Skeletal muscle satellite cell (primary cell): ENCODE results near the gene TPRN.

Source experiments
- H3K27me3 ChIP-seq: 2 replicates; pipeline ENCODE4 v1.7.0; 2013; ENCODE audit warnings: low read length; ENCODE audit not compliant: control insufficient read depth, insufficient read depth
- H3K36me3 ChIP-seq: 2 replicates; pipeline ENCODE4 v1.7.0; 2013; ENCODE audit warnings: mild to moderate bottlenecking, control low read depth, low read length; ENCODE audit not compliant: insufficient read depth
- H3K4me1 ChIP-seq: 2 replicates; pipeline ENCODE4 v1.7.0; 2013; ENCODE audit warnings: low read length; ENCODE audit not compliant: control insufficient read depth, insufficient read depth
- H3K4me2 ChIP-seq: 2 replicates; pipeline ENCODE4 v1.7.0; 2013; ENCODE audit warnings: mild to moderate bottlenecking, low read length
- H3K4me3 ChIP-seq: 2 replicates; pipeline ENCODE4 v1.7.0; 2013; ENCODE audit warnings: low read length
- H3K9ac ChIP-seq: 2 replicates; pipeline ENCODE4 v1.7.0; 2013; ENCODE audit warnings: mild to moderate bottlenecking, low read depth, low read length, moderate library complexity
- H3K9me3 ChIP-seq: replicated peaks from 2 replicates; pipeline ENCODE4 v1.7.0; 2013; ENCODE audit warnings: mild to moderate bottlenecking, control low read depth, low read length

Gene TPRN

GRCh38 chr9:137188490-137189296 lies 11.8 kb downstream of the TPRN start, which contains the start of the genes ANAPC2 and SSNA1:
TSS of gene ANAPC2 (minus strand) at chr9:137188560. CDS start at chr9:137188532, 28 bp downstream.
TSS of gene SSNA1 (plus strand) at chr9:137188676. CDS start at chr9:137188727, 51 bp downstream.
- Histone ChIP-seq H3K4me1 (peaks cover 25% of the 10 kb centered on the region), H3K36me3 (peaks cover 47% of the 10 kb centered on the region), H3K4me3 (peak within 1 kb of the TSS; percentile 95)

GRCh38 chr9:137188086-137188489 lies 12.5 kb downstream of the TPRN start:
- Histone ChIP-seq H3K4me3 (peak overlapping the region; percentile 95), H3K9ac (peak overlapping the region; percentile 95), H3K27me3 (no peaks in the 10 kb centered on the region), H3K4me1 (peaks cover 25% of the 10 kb centered on the region), H3K36me3 (peaks cover 53% of the 10 kb centered on the region), H3K4me2 (peak overlapping the region; percentile 91), H3K9me3 (no peaks in the 10 kb centered on the region)

More at GRCh38 chr9:137188490-137189296, 11.8 kb downstream of the TPRN start, which contains the start of the genes ANAPC2 and SSNA1:
- Histone ChIP-seq H3K9ac (peak within 1 kb of the TSS; percentile 95), H3K9me3 (no peaks in the 10 kb centered on the region), H3K4me2 (peak within 1 kb of the TSS; percentile 94), H3K27me3 (no peaks in the 10 kb centered on the region)

- Histone ChIP-seq H3K27me3 (no peaks in the 10 kb centered on the region), H3K4me1 (peaks cover 25% of the 10 kb centered on the region), H3K9me3 (no peaks in the 10 kb centered on the region), H3K4me2 (peak overlapping the region; percentile 91), H3K4me3 (peak overlapping the region; percentile 95), H3K9ac (peak overlapping the region; percentile 95), H3K36me3 (peaks cover 55% of the 10 kb centered on the region)
Measured at GRCh38 chr9:137187386-137187785, 13.2 kb downstream of the TPRN start.

- peak overlapping the region; percentile 91 for H3K4me2 ChIP-seq
- peaks cover 25% of the 10 kb centered on the region for H3K4me1 ChIP-seq
- no peaks in the 10 kb centered on the region for H3K27me3 ChIP-seq
- no peak overlapping the region for H3K9ac ChIP-seq
- no peak overlapping the region for H3K4me3 ChIP-seq
- H3K9me3 ChIP-seq, result no peaks in the 10 kb centered on the region
- peaks cover 51% of the 10 kb centered on the region for H3K36me3 ChIP-seq
Measured at GRCh38 chr9:137186385-137186784, 14.2 kb downstream of the TPRN start.

- peaks cover 51% of the 10 kb centered on the region for H3K36me3 ChIP-seq
- H3K9ac ChIP-seq, result no peak overlapping the region
- no peak overlapping the region for H3K4me3 ChIP-seq
- H3K4me2 ChIP-seq, result no peak overlapping the region
- H3K9me3 ChIP-seq, result no peaks in the 10 kb centered on the region
- H3K4me1 ChIP-seq, result peaks cover 25% of the 10 kb centered on the region
- H3K27me3 ChIP-seq, result no peaks in the 10 kb centered on the region
Measured at GRCh38 chr9:137185921-137186320, 14.6 kb downstream of the TPRN start.

DNA sequence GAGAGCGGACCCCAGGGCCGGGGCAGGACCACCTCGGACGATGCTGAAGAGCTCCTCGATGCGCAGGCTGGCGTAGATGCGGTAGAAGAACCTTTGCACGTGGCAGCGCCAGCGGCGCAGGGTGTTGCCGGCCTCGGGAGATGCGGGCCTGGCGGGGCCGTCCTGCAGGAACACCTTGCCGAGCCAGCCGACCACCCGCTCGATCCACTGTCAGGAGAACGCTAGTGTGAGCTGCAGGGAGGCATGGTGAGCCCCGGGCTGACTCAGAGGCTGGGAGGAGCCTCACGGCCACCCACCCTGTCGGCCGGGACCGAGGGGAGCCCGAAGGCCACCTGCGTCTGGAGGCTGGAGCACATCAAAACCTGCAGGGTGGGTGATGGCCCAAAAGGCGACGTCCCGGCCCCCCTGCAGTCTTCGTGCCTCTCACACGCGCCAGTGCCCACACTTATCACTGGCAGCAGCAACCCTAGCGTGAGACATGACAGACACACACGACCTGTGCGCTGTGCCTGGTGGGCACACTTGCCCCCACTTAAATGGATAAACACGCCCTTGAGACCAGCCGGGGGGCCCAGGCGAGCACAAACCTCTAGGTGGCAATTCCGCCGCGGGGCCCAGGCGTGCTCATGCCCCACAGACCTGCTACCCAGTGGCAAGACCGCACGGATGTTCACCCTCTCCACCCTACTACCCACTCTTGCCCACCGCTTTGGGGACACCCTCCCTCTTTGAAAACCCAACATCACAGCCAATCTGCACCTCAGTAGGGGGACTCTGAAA lies 15.5 kb downstream of the TPRN start:
- H3K36me3 ChIP-seq, result peaks cover 48% of the 10 kb centered on the region
- H3K27me3 ChIP-seq, result no peaks in the 10 kb centered on the region
- H3K4me1 ChIP-seq, result peaks cover 23% of the 10 kb centered on the region
- H3K4me3 ChIP-seq, result no peak overlapping the region
- H3K4me2 ChIP-seq, result no peak overlapping the region
- no peaks in the 10 kb centered on the region for H3K9me3 ChIP-seq
- H3K9ac ChIP-seq, result no peak overlapping the region

DNA sequence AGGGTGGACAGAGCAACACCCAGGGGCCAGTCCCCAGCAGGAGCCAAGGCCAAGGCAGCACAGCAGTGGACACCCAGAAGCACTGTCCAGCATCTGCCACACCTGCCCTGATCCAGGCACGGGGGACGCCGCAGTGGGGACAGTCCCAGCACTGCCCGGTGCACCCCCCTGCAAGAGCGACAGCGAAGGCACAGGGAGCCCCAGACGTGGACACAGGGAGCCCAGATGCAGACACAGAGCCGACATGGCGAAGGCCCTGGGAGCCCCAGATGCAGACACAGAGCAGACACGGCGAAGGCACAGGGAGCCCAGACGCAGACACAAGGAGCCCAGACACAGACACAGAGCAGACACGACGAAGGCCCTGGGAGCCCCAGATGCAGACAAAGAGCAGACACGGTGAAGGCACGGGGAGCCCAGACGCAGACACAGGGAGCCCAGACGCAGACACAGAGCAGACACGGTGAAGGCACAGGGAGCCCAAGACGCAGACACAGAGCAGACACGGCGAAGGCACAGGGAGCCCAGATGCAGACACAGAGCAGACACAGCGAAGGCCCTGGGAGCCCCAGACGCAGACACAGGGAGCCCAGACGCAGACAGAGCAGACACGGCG lies 16.5 kb downstream of the TPRN start:
- peaks cover 54% of the 10 kb centered on the region for H3K36me3 ChIP-seq
- H3K9me3 ChIP-seq, result no peaks in the 10 kb centered on the region
- no peak overlapping the region for H3K9ac ChIP-seq
- H3K27me3 ChIP-seq, result no peaks in the 10 kb centered on the region
- peaks cover 15% of the 10 kb centered on the region for H3K4me1 ChIP-seq
- no peak overlapping the region for H3K4me3 ChIP-seq
- H3K4me2 ChIP-seq, result no peak overlapping the region

DNA sequence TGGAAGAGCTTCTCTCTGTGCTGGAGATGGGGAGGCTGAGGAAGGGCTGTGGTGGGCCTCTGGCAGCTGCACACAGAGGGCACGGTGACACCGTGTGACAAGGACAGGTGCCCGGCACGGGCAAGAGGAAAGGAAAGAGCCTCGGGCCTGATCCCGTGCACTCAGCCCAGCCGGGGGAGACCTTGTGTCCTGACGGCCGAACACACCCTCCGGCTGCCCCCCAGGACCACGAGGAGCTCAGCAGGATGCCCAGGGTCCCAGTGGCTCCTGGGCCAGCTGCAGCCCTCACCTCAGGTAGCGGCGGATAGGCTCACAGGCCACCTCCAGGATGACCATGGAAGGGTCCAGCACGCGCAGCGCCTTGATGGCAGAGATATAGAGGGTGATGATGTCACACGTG lies 17.7 kb downstream of the TPRN start:
- Histone ChIP-seq H3K4me3 (no peak overlapping the region), H3K9me3 (no peaks in the 10 kb centered on the region), H3K4me2 (no peak overlapping the region), H3K9ac (no peak overlapping the region), H3K27me3 (no peaks in the 10 kb centered on the region), H3K4me1 (peaks cover 15% of the 10 kb centered on the region), H3K36me3 (peaks cover 65% of the 10 kb centered on the region)

DNA sequence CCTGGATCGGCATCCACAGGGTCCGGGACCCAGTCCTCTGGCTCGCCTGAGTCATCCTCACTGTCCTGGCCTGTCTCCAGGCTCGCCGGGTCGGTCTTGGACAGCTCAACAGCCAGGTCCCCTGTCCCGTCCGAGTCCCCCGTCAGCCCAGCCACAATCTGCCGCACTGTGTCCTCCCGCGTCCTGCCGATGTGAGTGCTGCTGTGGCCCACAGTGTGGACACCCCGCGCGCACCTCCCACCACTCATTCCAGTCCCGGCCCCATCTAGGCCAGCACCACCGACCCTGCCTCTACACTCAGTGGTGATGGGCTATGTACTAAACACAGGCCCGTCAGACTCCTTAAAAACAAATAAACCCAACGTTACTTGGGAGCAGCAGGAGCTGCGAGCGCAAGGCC lies 18.9 kb downstream of the TPRN start:
- H3K27me3 ChIP-seq, result no peaks in the 10 kb centered on the region
- H3K9ac ChIP-seq, result no peak overlapping the region
- H3K4me1 ChIP-seq, result peaks cover 4% of the 10 kb centered on the region
- peaks cover 73% of the 10 kb centered on the region for H3K36me3 ChIP-seq
- no peak overlapping the region for H3K4me2 ChIP-seq
- H3K9me3 ChIP-seq, result no peaks in the 10 kb centered on the region
- no peak overlapping the region for H3K4me3 ChIP-seq

DNA sequence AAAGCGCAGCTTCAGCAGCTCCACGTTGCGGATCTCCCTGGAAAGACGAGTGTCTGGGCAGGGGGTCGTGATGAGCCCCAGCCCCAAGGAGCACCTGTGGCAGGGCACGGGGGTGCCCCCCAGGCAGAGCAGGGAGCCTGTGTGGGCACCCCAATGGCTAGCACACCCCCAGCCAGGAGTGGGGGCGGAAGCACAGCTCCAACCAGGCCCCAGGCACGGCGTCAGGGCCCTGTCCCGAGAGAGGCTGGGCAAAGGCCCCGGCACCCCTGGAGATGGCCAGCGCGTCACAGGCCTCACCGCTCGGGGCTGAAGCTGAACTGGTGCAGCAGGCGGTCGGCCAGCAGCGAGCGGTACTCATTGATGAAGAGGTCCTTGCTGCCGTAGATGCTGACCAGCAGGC lies 20.1 kb downstream of the TPRN start:
- Histone ChIP-seq H3K36me3 (peaks cover 67% of the 10 kb centered on the region), H3K9ac (no peak overlapping the region), H3K4me2 (no peak overlapping the region), H3K4me3 (no peak overlapping the region), H3K4me1 (no peaks in the 10 kb centered on the region), H3K27me3 (peaks cover 3% of the 10 kb centered on the region), H3K9me3 (no peaks in the 10 kb centered on the region)

GRCh38 chr9:137179761-137180160 lies 20.8 kb downstream of the TPRN start:
- Histone ChIP-seq H3K36me3 (peaks cover 64% of the 10 kb centered on the region), H3K9ac (no peak overlapping the region), H3K4me1 (no peaks in the 10 kb centered on the region)

More at GRCh38 chr9:137179761-137180160, 20.8 kb downstream of the TPRN start:
- peaks cover 9% of the 10 kb centered on the region for H3K27me3 ChIP-seq
- H3K4me3 ChIP-seq, result no peak overlapping the region
- H3K4me2 ChIP-seq, result no peak overlapping the region
- H3K9me3 ChIP-seq, result no peaks in the 10 kb centered on the region
